GM12891 (cell line): ENCODE results near the gene RBCK1.
"Not testable (repeated sequence)": the region's sequence is repeated elsewhere in the genome, so short reads cannot be mapped to it uniquely, and the experiment has no call there.

Source experiments
- POLR2A ChIP-seq: IDR thresholded peaks from 2 replicates; pipeline ENCODE4 v1.6.1; 2011; ENCODE audit warnings: low read depth, low read length, control low read depth
- POLR2AphosphoS5 ChIP-seq: IDR thresholded peaks from 2 replicates; pipeline ENCODE4 v1.6.1; 2011; ENCODE audit warnings: low read depth, low read length, control low read depth
- SPI1 ChIP-seq: IDR thresholded peaks from 2 replicates; pipeline ENCODE4 v1.6.1; 2011; ENCODE audit warnings: low read depth, low read length, control low read depth
- TAF1 ChIP-seq: IDR thresholded peaks from 2 replicates; pipeline ENCODE4 v1.6.1; 2011; ENCODE audit warnings: low read depth, low read length, control low read depth

DNA sequence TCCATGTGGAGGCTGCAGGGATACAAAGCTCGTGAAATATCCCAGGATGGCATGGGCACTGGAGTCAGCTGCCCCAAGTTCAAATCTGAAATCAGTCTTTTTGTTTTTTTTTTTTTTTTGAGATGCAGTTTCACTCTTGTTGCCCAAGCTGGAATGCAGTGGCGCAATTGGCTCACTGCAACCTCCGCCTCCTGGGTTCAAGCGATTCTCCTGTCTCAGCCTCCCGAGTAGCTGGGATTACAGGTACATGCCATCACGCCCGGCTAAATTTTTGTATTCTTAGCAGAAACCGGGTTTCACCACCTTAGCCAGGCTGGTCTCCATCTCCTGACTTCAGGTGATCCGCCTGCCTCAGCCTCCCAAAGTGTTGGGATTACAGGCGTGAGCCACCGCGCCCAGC, 30.5 kb upstream of the RBCK1 start:
- TF ChIP-seq POLR2A, POLR2AphosphoS5, TAF1, SPI1: not testable (repeated sequence)
